HG02571 (cell line): ENCODE results near the gene GFI1B.

ENCODE experiments used
- ATAC-seq: cut with Tn5 transposase; IDR thresholded peaks from one replicate; pipeline ENCODE4 v1.9.1; 2021; ENCODE audit warnings: mild to moderate bottlenecking, moderate library complexity; ENCODE audit not compliant: unreplicated experiment

GFI1B gene

DNA sequence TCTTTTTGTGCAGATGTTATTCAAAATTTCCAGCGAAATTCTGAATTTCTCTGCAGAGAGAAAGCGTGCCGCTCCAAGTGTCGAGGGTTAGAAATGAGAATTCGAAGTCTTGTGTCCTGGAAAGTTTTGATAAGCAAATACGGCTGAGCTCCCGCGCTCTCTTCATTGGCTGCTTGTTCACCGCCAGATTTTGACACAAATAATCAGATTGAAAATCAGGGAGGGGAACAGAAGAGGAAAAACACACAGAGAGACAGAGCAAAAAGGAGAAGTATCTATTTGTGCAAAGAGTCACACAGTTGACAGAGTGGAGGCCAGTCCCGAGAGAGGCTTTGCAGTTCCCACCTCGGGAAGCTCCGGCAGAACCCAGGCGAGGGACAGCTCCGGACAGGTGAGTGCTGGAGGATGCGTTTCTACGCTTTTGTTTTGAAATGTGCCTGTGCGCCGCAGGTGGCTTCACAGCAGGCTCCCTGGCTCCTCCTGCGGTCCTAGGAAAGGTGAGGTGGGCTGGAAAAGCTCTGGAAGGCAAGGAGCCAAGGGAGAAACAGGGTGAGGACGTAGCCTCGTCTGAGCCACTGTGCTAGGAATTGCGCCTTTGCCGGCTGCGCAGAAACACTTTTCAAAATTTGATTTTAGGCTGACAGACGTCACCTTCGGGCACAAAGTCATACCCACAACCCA lies at the start of gene GFI1B:
GFI1B (plus strand) TSS at position 244 of the 681 bp plus-strand sequence. CDS start 7,985 bp downstream, outside the sequence.
- no peak for ATAC-seq

DNA sequence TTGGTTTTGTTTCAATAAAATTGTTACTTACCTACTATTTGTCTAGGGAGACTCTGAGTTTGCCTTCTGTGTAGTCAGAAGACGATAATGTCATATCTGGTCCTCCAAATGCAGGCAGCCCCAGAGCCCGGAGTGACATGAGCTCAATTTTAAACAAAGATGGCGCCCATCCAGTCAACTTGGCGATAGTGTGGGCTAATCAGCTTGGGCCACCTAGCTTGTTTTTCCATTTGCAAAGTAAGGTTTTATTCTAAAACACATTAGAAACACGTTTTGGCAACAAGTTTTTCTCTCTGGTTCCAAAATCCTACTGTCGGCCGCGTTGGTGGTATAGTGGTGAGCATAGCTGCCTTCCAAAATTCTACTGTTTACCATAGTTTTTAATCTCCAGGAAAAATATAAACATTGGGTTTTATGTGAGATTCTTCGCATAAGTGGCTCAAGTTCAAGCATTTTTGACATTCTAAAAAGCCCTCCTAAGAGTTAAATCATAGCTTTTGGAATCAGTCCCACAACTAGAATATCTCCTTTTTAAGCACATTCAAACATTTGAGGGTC lies 47.2 kb upstream of the GFI1B start:
- ATAC-seq = no peak

DNA sequence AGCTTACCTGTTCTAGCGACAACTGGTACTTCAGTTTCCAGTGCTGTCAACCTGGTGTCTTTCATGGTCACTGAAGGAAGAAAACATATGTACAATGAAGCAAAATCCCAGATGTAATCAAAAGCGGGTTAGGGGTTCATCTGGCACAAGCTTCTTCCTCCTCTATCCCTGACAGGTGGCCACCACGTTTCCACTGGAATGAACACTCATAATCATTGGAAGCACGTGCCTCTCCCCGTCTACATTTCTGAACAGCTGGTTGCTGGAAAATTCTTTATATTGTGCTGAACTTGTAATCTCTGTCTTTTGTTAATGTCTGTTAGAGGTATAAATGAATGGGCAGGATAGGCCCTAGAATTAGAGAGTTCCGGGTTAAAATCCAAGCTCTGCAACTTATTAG lies 43.5 kb upstream of the GFI1B start:
- no peak for ATAC-seq

GRCh38 chr9:132937463-132937901 lies 41.0 kb upstream of the GFI1B start:
- ATAC-seq = no peak

GRCh38 chr9:132939169-132939568 lies 39.3 kb upstream of the GFI1B start:
- ATAC-seq = no peak

DNA sequence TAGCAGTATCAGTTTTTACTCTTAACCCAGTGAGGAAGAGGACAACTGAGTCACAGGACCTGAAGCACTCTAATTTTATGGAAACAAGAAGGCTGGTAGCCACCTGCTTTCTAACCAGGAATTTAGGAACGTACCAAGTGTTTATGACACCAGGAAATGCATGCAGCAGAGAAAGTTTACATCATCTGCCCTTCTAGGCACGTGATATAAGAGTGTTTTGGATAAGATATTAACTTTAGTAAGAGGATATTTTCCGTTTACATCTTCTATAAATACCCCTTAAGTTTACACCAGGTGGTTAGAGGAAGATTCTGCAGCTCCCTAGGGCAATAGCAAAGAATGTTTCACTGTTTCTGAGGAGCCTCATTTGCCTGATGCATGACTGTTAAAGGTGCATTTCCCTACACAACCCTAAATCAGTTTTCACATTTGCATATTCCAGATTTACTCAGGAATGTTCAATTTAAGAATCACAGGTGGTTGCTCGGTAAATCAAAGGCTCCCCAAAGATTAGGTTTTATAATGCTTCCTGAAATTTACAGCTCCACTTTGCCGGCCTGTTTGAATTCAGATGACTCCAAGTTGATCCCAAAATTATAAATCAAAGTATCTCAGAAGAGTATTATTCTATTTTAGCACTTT lies 35.8 kb upstream of the GFI1B start:
- no peak for ATAC-seq

DNA sequence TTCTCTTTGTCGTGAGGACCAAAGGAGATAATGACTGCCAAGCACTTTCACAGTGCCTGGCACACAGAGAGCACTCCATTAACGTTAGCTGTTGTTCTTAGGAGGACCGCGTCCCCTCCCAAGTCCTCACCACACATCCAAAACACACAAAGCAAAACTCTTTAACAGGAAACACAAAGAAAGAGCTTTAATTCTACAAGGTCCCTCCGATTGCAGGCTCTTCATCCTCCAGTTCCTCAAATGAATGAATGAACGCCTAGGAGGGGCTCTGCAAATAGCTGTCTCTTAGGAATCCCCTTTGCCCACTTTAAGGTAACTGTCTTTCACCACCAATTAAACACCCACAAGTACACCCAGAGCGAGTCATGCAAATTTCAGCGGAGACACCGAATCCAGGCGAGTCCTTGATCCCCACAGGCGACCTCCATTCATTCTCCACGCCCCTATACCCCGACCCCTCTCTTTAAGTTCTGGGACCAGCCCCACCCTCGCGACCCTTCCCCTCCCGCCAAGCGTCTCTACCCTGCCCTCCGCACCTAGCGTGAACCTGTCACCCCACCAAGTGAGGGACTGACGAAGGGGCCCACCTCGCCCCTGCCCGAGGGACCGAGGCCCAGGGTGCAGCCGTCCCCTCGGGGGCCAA lies 34.7 kb upstream of the GFI1B start:
- peak; percentile 5 for ATAC-seq

DNA sequence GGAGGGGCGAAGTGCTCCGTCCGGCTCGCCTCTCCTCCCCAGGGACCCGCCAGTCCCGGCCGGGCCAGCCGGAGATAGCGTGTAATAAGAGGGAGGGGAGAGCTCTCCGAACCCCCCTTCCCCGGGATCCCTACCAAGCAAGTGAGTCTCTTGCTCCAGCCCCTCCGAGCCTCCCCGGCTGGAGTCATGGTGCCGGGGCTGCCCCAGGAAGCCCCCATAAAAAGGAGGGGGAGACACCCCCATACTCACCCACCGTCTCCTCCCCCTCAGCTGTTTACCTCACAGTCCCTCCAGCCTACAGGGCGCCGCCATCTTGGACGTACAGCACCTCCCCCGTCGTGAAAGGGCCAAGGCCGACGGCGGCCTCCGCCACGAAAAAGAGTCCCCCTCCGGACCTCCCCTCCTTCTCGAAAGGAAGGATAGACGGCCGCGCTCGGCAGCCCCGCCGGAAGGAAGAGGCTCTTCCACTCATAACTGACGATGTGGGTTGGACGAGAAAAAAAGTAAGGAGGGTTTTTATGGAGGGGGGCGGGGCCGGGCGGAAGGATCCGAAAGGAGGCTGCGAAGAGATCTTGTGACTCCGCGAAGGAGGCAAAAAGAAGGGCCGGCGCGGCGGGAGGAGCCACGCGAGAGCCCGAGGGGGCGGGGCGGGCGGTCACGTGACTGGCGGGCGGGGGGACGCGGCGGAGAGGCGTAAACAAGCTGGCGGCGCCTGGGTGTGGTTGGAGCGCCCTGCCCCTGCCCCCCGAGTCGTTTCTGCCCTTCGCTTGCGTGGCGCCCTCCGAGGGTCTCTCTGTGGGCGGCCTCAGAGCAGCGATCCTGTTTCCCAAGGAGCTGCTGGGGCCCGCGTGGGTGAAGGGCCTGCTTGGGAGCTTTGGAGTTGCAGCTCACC lies 34.0 kb upstream of the GFI1B start, which contains the start of gene TSC1:
TSC1 (minus strand) TSS at position 323 of the 892 bp plus-strand sequence. CDS start 15,744 bp downstream, outside the sequence.
- peak; percentile 70 for ATAC-seq

GRCh38 chr9:132945186-132946130 lies 33.0 kb upstream of the GFI1B start:
- no peak for ATAC-seq

DNA sequence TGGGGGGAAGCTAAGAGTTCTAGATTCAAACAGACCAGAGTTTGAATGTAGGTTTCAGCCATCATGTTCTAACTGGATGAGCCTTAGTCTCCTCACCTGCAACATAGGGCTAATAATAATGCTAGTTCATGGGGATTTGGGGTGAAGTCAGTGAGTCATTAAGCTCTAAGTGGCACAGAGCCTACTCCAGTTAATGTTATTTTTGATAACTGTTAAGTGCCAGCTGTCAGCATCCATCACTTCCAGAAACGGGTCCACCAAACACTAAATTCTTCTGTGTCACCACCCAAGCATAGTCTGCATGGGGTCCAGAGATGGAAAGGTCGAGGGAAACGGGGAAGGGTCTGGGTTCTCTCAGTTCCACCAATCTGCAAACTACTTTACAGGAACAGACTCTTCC lies 32.3 kb upstream of the GFI1B start:
- no peak for ATAC-seq

GRCh38 chr9:132946631-132947295 lies 31.7 kb upstream of the GFI1B start:
- ATAC-seq = no peak

DNA sequence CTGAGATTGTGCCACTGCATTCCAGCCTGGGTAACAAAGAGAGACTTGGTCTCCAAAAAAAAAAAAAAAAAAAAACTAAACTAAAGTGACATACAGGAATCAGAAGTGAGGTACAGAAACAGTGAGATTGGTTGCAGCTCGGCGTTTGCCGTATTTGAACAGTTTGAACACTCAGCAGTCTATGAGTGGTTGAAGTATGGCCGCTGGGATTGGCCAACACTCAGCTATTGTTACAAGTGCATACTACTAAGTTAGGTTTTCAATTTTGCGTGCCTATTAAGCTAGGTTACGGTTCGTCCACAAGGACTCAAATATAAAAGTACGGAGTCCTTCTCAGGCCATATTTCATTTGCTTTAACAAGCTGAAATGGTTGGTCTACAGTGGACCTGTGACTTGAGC lies 30.7 kb upstream of the GFI1B start:
- ATAC-seq = no peak

DNA sequence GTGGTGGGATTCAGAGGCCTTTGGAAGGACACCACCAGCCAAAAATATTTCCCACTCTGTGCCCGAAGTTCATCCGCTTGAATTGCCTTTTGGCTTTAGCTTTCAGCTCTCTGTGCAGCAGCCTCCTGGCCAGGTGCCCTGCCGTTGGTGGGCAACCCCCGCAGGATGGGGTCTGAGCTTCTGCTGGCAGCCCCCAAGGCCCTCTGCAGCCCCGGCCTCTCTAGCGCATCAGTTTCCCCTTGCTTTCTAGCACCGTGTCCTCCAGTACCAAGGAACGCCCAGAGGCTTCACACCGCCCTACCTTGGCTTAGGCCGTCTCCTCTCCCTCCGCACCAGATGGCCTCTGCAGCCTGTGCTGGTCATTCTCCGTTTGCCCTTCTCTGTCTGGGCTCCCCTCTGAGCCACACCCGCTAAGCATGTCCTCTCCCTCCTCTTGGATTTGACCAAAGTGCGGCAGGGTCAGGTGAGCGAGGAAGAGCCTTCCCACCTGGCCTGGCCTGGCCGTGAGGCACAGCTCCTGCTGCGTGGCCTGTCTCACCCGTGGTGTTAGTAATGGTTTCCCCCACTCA lies 29.9 kb upstream of the GFI1B start:
- no peak for ATAC-seq

DNA sequence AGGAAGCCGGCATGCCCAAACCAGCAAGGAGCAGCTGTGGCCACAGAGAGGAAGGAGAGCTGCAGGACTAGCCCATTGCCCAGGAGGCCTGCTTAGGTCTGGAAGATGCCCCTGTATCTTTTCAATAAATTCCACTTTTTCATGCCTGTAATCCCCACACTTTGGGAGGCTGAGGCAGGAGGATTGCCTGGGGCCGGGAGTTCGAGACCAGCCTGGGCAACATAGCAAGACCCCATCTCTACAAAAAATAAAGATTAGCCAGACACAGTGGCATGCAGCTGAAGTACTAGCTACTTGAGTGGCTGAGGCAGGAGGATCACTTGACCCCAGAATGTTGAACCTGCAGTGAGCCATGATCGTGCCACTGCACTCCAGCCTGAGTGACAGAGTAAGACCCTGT lies 28.8 kb upstream of the GFI1B start:
- ATAC-seq = no peak

GRCh38 chr9:132955123-132955522 lies 23.4 kb upstream of the GFI1B start:
- ATAC-seq = no peak

DNA sequence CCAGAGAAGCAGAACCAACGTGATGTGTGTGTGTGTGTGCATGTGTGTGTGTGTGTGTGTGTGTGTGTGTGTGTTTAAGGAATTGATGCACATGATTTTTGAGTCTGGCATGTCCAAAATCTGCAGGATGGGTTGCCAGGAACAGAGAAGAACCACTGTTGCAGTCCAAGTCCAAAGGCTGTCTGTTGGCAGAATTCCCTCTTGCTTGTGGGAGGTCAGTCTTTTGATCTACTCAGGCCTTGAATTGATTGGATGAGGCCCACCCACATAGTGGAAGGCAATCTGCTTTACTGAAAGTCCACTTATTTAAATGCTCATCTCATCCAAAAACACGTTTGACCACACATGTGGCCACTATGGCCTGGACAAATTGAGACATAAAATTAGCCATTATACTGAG lies 22.7 kb upstream of the GFI1B start:
- ATAC-seq = no peak

DNA sequence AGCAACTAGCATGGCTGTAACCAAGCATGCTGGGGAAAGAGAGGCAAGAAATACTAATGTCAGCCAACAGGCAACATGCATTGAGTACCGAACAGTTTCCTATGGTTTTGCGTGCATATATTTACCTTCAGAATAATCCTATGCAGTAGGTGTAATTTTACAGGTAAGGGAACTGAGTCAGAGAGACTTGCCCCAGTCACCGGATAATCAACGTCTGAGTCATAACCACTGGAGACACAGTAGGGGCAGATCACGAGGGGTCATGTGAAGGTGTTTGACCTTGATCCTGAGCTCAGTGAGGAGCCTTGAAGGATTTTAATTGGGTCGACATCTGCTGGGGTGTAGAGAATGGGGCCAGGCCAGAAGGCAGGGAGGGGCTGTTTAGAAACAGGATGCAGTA lies 20.7 kb upstream of the GFI1B start:
- no peak for ATAC-seq

DNA sequence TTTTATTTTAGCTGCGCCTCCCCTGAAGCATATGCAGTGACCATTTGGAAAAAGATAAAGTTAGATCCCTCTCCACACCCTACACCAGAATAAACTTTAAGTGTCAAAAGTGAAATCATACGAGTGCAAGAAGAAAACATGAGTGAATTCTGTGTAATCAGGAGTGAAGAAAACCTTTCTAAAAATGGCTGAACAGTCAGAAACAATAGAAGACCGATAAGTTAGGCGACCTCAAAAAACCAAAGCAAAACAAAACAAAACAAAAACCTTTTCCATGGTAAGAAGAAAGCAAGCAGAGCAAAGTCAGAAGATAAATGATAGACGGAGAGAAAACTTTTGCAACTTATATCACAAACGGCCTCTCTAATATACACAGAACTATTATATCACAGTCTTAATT lies 17.5 kb upstream of the GFI1B start:
- ATAC-seq = no peak

GRCh38 chr9:132965478-132965877 lies 13.0 kb upstream of the GFI1B start:
- ATAC-seq = no peak
